OCI-LY1 (cell line): Measurements from ENCODE around the gene WAS.

ENCODE experiments used
- CTCF ChIP-seq: fragments of 200-600 bp; sonication (generic), shearing (Covaris generic); IDR thresholded peaks from 2 replicates; pipeline ENCODE4 v1.5.1; 2017; ENCODE audit warnings: mild to moderate bottlenecking, antibody characterized with exemption, low read length, moderate library complexity, mixed read lengths
- EZH2 ChIP-seq: fragments of 200-600 bp; sonication (generic), shearing (Covaris generic); IDR thresholded peaks from 2 replicates; pipeline ENCODE4 v1.8.0; 2017; ENCODE audit warnings: borderline replicate concordance, mixed run types, mild to moderate bottlenecking, antibody characterized with exemption, low read length, moderate library complexity, mixed read lengths

- TF ChIP-seq CTCF (no peak), EZH2 (no peak)
These were observed 19.4 kb upstream of the WAS start for GRCh38 chrX:48664156-48664555.
